ENCODE data around the gene CDA.

CDA gene

GRCh38 chr1:20615946-20616846, 27.3 kb downstream of the CDA start:
- no peak for DNase-seq (ENCODE audit: low read depth)

DNA sequence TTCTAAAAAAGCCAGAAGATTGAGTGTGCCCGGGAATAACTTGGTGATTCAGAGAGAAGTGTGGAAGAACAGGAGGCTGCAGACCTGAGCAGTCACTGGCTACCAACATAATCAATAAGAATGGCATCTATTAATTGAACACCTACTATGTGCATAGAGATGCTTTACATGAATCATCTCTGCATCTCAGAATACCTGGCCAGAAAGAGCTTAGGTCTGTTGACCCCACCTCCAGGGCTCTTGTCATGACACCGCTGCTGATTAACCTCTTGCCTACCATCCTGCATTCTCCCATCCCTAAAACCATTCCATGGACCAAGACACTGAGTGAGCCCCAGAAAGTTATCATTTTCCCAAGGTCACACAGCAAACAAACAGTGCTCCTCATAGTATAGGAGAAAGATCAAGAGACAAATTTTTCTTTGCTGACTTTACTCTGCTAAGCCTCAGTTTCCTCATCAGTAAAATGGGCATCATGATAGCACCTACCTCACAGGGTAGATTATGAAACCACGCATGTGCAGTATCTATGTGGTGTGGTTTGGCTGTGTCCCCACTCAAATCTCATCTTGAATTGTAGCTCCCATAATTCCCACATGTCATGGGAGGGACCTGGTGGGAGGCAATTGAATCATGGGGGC, 28.1 kb downstream of the CDA start:
- no peak for DNase-seq (ENCODE audit: low read depth)

- no peak for DNase-seq (ENCODE audit: low read depth)
These were observed 29.7 kb downstream of the CDA start for GRCh38 chr1:20618550-20618949.

DNA sequence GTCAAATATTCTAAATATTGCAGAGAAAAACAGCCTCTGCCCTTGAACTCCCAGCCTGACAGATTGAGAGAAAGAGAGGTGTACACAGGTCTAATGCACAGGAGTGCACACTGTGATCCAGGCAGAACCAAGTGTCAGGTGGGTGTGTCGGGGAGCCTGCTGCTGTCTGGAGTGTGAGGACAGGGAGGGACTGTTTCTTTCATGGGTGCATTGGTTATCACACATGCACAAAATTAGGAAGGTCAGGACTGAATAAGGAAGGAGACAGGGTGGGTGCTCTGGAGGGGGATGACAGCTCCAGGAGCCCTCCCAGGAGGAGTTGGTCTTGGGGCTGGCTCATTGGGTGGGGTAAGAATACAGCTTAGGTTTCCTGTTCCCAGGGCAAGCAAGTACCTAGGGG, 31.1 kb downstream of the CDA start:
- DNase-seq (ENCODE audit: low read depth): no peak

GRCh38 chr1:20621012-20621411, 32.1 kb downstream of the CDA start:
- DNase-seq (ENCODE audit: low read depth): no peak

GRCh38 chr1:20624709-20625108, 35.8 kb downstream of the CDA start:
- DNase-seq (ENCODE audit: low read depth): no peak

- DNase-seq (ENCODE audit: low read depth): no peak
These were observed 36.5 kb downstream of the CDA start for GRCh38 chr1:20625176-20626097.

DNA sequence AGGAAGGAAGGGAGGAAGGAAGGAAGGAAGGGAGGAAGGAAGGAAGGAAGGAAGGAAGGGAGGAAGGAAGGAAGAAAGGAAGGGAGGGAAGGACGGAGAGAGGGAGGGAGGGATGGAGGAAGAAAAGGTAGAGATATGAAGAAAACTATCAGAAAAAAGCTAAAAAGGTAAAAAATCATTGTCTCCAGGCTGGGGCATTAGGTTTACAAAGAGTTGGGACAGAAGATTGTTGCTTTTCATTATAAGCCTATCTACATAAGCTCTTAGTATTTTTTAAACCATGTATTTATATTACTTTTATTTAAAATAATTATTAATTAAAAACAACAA, 37.2 kb downstream of the CDA start:
- DNase-seq (ENCODE audit: low read depth): no peak

DNA sequence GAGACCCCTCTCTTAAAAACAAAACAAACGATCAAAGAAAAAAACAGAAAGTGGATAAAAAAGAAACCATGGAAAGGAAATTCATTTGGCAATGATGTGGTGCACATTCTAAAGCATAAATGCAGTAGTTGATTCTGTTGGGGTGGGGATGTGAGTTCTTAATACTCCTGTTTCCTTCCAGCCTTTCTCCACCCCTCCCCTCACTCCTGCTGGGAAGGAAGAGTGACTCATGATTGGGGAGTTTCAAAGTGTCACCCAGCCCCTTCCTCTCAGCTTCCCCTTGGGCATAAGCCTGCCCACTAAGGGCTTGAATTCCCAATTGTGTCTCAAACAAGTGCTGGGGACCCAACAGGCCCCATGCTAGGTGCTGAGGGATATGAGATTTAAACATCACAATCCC, 37.6 kb downstream of the CDA start:
- DNase-seq (ENCODE audit: low read depth): no peak

DNA sequence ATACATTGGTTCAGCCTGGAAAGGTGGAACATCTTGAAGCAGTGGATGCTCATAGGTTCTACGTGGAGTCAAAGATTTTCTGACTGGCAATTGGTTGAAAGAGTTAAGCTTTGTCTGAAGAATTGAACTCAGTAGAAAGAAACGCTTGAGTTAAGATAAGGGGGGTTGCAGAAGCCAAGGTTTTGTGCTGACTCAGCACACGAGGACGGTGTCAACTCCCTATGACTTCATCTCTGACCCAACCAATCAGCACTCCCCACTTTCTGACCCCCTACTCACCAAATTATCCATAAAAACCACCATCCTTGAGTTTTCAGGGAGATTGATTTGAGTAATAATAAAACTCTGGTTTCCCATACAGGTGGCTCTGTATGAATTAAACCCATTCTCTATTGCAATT, 41.8 kb downstream of the CDA start:
- no peak for DNase-seq (ENCODE audit: low read depth)

DNA sequence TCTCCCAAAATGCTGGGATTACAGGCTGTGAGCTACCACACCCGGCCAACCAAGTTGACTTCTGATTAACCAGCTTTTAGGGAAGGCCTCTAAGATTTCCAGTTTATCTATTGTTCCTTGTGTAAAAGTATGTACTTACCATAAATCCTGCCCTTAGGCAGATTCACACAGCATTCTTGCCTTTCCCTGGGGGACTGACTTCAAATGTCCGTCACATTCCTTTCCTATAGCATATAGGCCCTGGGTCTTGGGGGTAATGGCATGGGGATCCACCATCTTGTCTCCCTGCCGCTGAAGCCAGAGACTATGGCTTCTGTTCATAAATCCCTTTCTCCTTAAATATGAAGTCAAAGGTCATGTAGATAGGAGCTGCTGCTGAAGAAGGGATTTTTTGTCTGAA, 43.5 kb downstream of the CDA start:
- DNase-seq (ENCODE audit: low read depth): no peak

- no peak for DNase-seq (ENCODE audit: low read depth)
These were observed 44.5 kb downstream of the CDA start, which contains the start of gene PINK1 for GRCh38 chr1:20633190-20634064. Gene PINK1, plus strand, starts transcription at chr1:20633458. Its CDS starts 91 bp downstream, at chr1:20633549.

GRCh38 chr1:20634065-20634593, 45.2 kb downstream of the CDA start:
- DNase-seq (ENCODE audit: low read depth): no peak

GRCh38 chr1:20634594-20635084, 45.7 kb downstream of the CDA start:
- DNase-seq (ENCODE audit: low read depth): no peak

- DNase-seq (ENCODE audit: low read depth): no peak
These were observed 48.0 kb downstream of the CDA start for GRCh38 chr1:20636785-20637347.

DNA sequence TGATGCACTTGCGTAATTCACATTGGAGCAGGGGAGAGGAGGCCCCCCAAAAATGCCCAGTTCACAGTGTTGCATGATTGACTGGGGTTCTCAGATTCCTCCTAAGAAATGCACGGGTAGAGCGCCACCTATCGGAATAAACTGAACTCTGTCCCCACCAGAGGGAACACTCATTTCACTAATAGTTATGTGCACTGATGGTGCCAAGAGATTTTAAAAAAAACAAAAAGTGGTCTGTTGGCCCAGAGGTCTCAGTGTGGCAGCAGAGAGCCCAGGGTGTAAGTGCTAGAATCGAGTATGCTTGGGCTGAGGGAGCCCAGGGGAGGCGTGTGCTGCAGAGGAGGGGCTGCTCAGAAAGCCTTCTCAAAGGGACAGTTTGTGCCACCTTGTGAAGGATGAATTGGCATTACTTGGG, 51.3 kb downstream of the CDA start:
- no peak for DNase-seq (ENCODE audit: low read depth)

DNA sequence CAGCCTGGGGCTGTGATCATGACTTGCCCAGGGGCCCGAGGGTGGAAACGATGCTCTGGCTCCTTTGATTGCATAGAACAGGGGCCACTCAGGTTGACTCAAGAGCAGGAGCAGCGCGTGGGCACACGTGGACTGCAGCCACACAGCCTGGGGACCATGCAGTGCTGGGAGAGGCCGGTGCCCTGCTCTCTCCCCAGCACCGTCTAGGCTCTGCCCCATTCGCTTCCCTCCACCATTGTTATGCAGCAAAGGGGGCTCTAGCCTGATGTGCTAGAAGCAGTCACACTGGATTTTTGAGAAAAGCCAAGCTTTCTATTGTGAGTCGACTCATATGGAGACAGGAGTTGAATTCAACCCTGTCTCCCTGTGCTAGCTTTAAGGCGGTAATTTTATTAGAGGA, 53.1 kb downstream of the CDA start:
- no peak for DNase-seq (ENCODE audit: low read depth)

GRCh38 chr1:20643080-20643479, 54.2 kb downstream of the CDA start:
- no peak for DNase-seq (ENCODE audit: low read depth)

GRCh38 chr1:20644416-20644815, 55.5 kb downstream of the CDA start:
- DNase-seq (ENCODE audit: low read depth): no peak

GRCh38 chr1:20645414-20645813, 56.5 kb downstream of the CDA start:
- no peak for DNase-seq (ENCODE audit: low read depth)

DNA sequence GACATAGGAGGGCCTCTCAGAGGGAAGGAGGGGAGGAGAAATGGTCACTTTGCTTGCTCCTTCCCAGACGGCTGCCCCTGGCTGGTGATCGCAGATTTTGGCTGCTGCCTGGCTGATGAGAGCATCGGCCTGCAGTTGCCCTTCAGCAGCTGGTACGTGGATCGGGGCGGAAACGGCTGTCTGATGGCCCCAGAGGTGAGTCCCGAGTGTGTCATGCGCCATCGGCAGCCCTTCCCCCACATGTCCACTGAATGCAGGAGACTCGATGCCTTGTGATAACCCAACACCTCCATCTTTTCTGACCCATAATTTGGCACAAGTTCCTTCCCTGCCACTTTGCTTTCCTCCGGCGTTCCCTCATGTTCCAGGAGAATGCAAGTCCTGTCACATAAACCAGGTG, 59.5 kb downstream of the CDA start:
- no peak for DNase-seq (ENCODE audit: low read depth)
